Astrocyte (in vitro differentiated cells and primary cell): ENCODE measurements around the gene GUCY2D. TPM values are rescaled to one million over a fixed set of nuclear protein-coding genes. Genes with fewer than 3 reads are reported as not detected.

Experiments used
- DNase-seq: peaks from one replicate; pipeline ENCODE4 v3.0.0-alpha.2; 2010; ENCODE audit warnings: low read depth
- FAIRE-seq: peaks from 2 replicates; lab custom pipeline; 2011; peaks lifted over from hg19 to GRCh38; lab: Jason Lieb, UNC
- H2AFZ ChIP-seq: 2 replicates; pipeline ENCODE4 v1.6.0; 2012; ENCODE audit warnings: low read depth, low read length, inconsistent platforms
- H3K27ac ChIP-seq: 2 replicates; pipeline ENCODE4 v1.5.1; 2011; ENCODE audit warnings: low read depth, low read length, inconsistent platforms
- H3K27me3 ChIP-seq: 2 replicates; pipeline ENCODE4 v1.6.0; 2011; ENCODE audit warnings: low read length, inconsistent platforms; ENCODE audit not compliant: insufficient read depth
- H3K36me3 ChIP-seq: 2 replicates; pipeline ENCODE4 v1.5.1; 2011; ENCODE audit warnings: low read length, inconsistent platforms; ENCODE audit not compliant: insufficient read depth
- H3K4me1 ChIP-seq: 2 replicates; pipeline ENCODE4 v1.5.1; 2011; ENCODE audit warnings: low read length, inconsistent platforms; ENCODE audit not compliant: insufficient read depth
- H3K4me2 ChIP-seq: 2 replicates; pipeline ENCODE4 v1.6.0; 2012; ENCODE audit warnings: low read length, inconsistent platforms
- H3K4me3 ChIP-seq: 2 replicates; pipeline ENCODE4 v1.5.1; 2011; ENCODE audit warnings: low read depth, mild to moderate bottlenecking, low read length, inconsistent platforms; ENCODE audit not compliant: insufficient read depth
- H3K79me2 ChIP-seq: 2 replicates; pipeline ENCODE4 v1.6.0; 2012; ENCODE audit warnings: mild to moderate bottlenecking, low read length, inconsistent platforms; ENCODE audit not compliant: insufficient read depth
- H3K9ac ChIP-seq: 2 replicates; pipeline ENCODE4 v1.6.0; 2012; ENCODE audit warnings: mild to moderate bottlenecking, low read length, inconsistent platforms
- H3K9me3 ChIP-seq: 2 replicates; pipeline ENCODE4 v1.5.1; 2012; ENCODE audit warnings: low read depth, mild to moderate bottlenecking, low read length, inconsistent platforms; ENCODE audit not compliant: insufficient read depth
- H4K20me1 ChIP-seq: 2 replicates; pipeline ENCODE4 v1.6.0; 2012; ENCODE audit warnings: low read length, inconsistent platforms; ENCODE audit not compliant: insufficient read depth
- H3K27ac Mint-ChIP-seq: one replicate; pipeline ENCODE4 v1.8.0; 2021; ENCODE audit warnings: mild to moderate bottlenecking, mixed read lengths; ENCODE audit not compliant: unreplicated experiment
- H3K27me3 Mint-ChIP-seq: one replicate; pipeline ENCODE4 v1.8.0; 2021; ENCODE audit warnings: low read depth, mixed read lengths; ENCODE audit not compliant: unreplicated experiment
- H3K36me3 Mint-ChIP-seq: one replicate; pipeline ENCODE4 v1.8.0; 2021; ENCODE audit warnings: low read depth, mixed read lengths; ENCODE audit not compliant: unreplicated experiment
- H3K4me1 Mint-ChIP-seq: one replicate; pipeline ENCODE4 v1.8.0; 2021; ENCODE audit warnings: low read depth, mixed read lengths; ENCODE audit not compliant: unreplicated experiment
- H3K4me3 Mint-ChIP-seq: one replicate; pipeline ENCODE4 v1.8.0; 2021; ENCODE audit warnings: mild to moderate bottlenecking, moderate library complexity, mixed read lengths; ENCODE audit not compliant: unreplicated experiment
- H3K9me3 Mint-ChIP-seq: one replicate; pipeline ENCODE4 v1.8.0; 2021; ENCODE audit warnings: mild to moderate bottlenecking, mixed read lengths; ENCODE audit not compliant: unreplicated experiment
- EZH2 ChIP-seq: IDR thresholded peaks from 2 replicates; pipeline ENCODE4 v1.6.1; 2012; ENCODE audit warnings: mild to moderate bottlenecking, low read length, inconsistent platforms; ENCODE audit not compliant: insufficient read depth
- total RNA-seq: library from RNA; stranded (reverse); gene quantifications from 2 replicates; pipeline ENCODE4 v1.2.1, GENCODE V29; 2021
- TF ChIP-seq, protein P1 (sequence below): IDR thresholded peaks from 2 replicates; pipeline ENCODE4 v1.5.1; 2011; ENCODE audit warnings: low read depth, mild to moderate bottlenecking, inconsistent platforms, low read length, moderate library complexity; ENCODE audit not compliant: insufficient read depth

Gene GUCY2D
- total RNA-seq, 1 donor from 2014 or later, result not detected

- H3K27me3 Mint-ChIP-seq, result peaks cover 96% of the 10 kb centered on the region
Observed at GRCh38 chr17:8068736-8069586, 66.5 kb downstream of the GUCY2D start.

GRCh38 chr17:8069587-8069860 is 67.1 kb downstream of the GUCY2D start:
- TF ChIP-seq, protein P1, sequence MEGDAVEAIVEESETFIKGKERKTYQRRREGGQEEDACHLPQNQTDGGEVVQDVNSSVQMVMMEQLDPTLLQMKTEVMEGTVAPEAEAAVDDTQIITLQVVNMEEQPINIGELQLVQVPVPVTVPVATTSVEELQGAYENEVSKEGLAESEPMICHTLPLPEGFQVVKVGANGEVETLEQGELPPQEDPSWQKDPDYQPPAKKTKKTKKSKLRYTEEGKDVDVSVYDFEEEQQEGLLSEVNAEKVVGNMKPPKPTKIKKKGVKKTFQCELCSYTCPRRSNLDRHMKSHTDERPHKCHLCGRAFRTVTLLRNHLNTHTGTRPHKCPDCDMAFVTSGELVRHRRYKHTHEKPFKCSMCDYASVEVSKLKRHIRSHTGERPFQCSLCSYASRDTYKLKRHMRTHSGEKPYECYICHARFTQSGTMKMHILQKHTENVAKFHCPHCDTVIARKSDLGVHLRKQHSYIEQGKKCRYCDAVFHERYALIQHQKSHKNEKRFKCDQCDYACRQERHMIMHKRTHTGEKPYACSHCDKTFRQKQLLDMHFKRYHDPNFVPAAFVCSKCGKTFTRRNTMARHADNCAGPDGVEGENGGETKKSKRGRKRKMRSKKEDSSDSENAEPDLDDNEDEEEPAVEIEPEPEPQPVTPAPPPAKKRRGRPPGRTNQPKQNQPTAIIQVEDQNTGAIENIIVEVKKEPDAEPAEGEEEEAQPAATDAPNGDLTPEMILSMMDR, result no peak
- TF ChIP-seq EZH2, result no peak
- H3K36me3 ChIP-seq, result no peaks in the 10 kb centered on the region
- H3K9me3 Mint-ChIP-seq, result peaks cover 3% of the 10 kb centered on the region
- H3K27me3 ChIP-seq, result peaks cover 56% of the 10 kb centered on the region
- FAIRE-seq (no peak), DNase-seq (no peak)
- no peak overlapping the region for H3K27ac ChIP-seq
- H3K4me1 Mint-ChIP-seq, result peaks cover 4% of the 10 kb centered on the region
- H3K79me2 ChIP-seq, result no peaks in the 10 kb centered on the region
- H3K27me3 Mint-ChIP-seq, result peaks cover 97% of the 10 kb centered on the region
- no peak overlapping the region for H2AFZ ChIP-seq
- no peak overlapping the region for H3K4me3 ChIP-seq
- no peak overlapping the region for H3K4me3 Mint-ChIP-seq
- peaks cover 2% of the 10 kb centered on the region for H3K4me1 ChIP-seq
- H3K9me3 ChIP-seq, result no peaks in the 10 kb centered on the region
- no peak overlapping the region for H3K27ac Mint-ChIP-seq
- H4K20me1 ChIP-seq, result no peaks in the 10 kb centered on the region
- no peak overlapping the region for H3K4me2 ChIP-seq
- peaks cover 1% of the 10 kb centered on the region for H3K36me3 Mint-ChIP-seq
- no peak overlapping the region for H3K9ac ChIP-seq

More at GRCh38 chr17:8068736-8069586, 66.5 kb downstream of the GUCY2D start:
- Histone ChIP-seq H2AFZ (no peak overlapping the region), H3K36me3 (no peaks in the 10 kb centered on the region), H3K4me2 (no peak overlapping the region), H3K27ac (no peak overlapping the region), H3K4me3 (no peak overlapping the region), H3K9ac (no peak overlapping the region), H3K27me3 (peaks cover 53% of the 10 kb centered on the region), H3K9me3 (no peaks in the 10 kb centered on the region), H3K4me1 (peaks cover 2% of the 10 kb centered on the region), H3K79me2 (no peaks in the 10 kb centered on the region), H4K20me1 (no peaks in the 10 kb centered on the region)
- no peak for DNase-seq
- Mint-ChIP-seq H3K36me3 (peaks cover 1% of the 10 kb centered on the region), H3K4me1 (peaks cover 4% of the 10 kb centered on the region), H3K4me3 (no peak overlapping the region), H3K27ac (no peak overlapping the region), H3K9me3 (peaks cover 3% of the 10 kb centered on the region)
- TF ChIP-seq, protein P1, result no peak
- no peak for TF ChIP-seq EZH2
- no peak for FAIRE-seq

Other genes starting within 250 kb of the GUCY2D start
- 50.4 and 54.1 TPM in 2 replicates for gene KDM6B, start 168.4 kb upstream of the GUCY2D start, total RNA-seq
- 25.3 and 33.7 TPM in 2 replicates for gene TMEM88, start 147.5 kb upstream of the GUCY2D start, total RNA-seq
- gene NAA38, start 145.1 kb upstream of the GUCY2D start, total RNA-seq, result 56.2 and 60.2 TPM in 2 replicates
- 19.5 and 21.1 TPM in 2 replicates for gene CYB5D1, start 144.6 kb upstream of the GUCY2D start, total RNA-seq
- 109 and 111 TPM in 2 replicates for gene CHD3, start 113.8 kb upstream of the GUCY2D start, total RNA-seq
- gene RNF227, start 86.3 kb upstream of the GUCY2D start, total RNA-seq, result 0.54 and 1.1 TPM in 2 replicates
- 1.0 and 1.4 TPM in 2 replicates for gene KCNAB3, start 72.8 kb upstream of the GUCY2D start, total RNA-seq
- 184 and 188 TPM in 2 replicates for gene TRAPPC1, start 70.7 kb upstream of the GUCY2D start, total RNA-seq
- gene CNTROB, start 70.4 kb upstream of the GUCY2D start, total RNA-seq, result 22.3 and 25.3 TPM in 2 replicates
- not detected in 2 replicates for gene ALOX15B, start 36.4 kb downstream of the GUCY2D start, total RNA-seq
- gene ALOX12B, start 85.1 kb downstream of the GUCY2D start, total RNA-seq, result not detected in 2 replicates
- 0.17 and 0.82 TPM in 2 replicates for gene ALOXE3, start 115.9 kb downstream of the GUCY2D start, total RNA-seq
- gene HES7, start 121.5 kb downstream of the GUCY2D start, total RNA-seq, result 0.64 and 1.0 TPM in 2 replicates
- 17.0 and 18.1 TPM in 2 replicates for gene PER1, start 149.8 kb downstream of the GUCY2D start, total RNA-seq
- 28.0 and 31.3 TPM in 2 replicates for gene VAMP2, start 160.3 kb downstream of the GUCY2D start, total RNA-seq
- 9.4 and 10.1 TPM in 2 replicates for gene TMEM107, start 173.8 kb downstream of the GUCY2D start, total RNA-seq
- gene BORCS6, start 187.6 kb downstream of the GUCY2D start, total RNA-seq, result 5.7 and 6.6 TPM in 2 replicates
- gene AURKB, start 208.0 kb downstream of the GUCY2D start, total RNA-seq, result 3.7 and 7.6 TPM in 2 replicates
- 14.3 and 14.7 TPM in 2 replicates for gene CTC1, start 245.4 kb downstream of the GUCY2D start, total RNA-seq
- gene PFAS, start 246.7 kb downstream of the GUCY2D start, total RNA-seq, result 33.7 and 35.4 TPM in 2 replicates